Fibroblast of lung (primary cell): Measurements from ENCODE around the gene APLF. TPM values are rescaled to one million over a fixed set of nuclear protein-coding genes. Genes with fewer than 3 reads are reported as not detected.
"Not testable (repeated sequence)": the region's sequence is repeated elsewhere in the genome, so short reads cannot be mapped to it uniquely, and the experiment has no call there.

Experiments
- DNase-seq, 2 donors: peaks; one replicate each; pipeline versions ENCODE4 v3.0.0 to v3.0.0-alpha.2; 2010; ENCODE audit warnings: low read depth in 2 of 2
- H2AFZ ChIP-seq: 2 replicates; pipeline ENCODE4 v1.5.1; 2012; ENCODE audit warnings: low read length, control low read depth, inconsistent platforms
- H3K27ac ChIP-seq: 2 replicates; pipeline ENCODE4 v1.5.1; 2011; ENCODE audit warnings: low read length, control low read depth; ENCODE audit not compliant: insufficient read depth
- H3K27me3 ChIP-seq: 2 replicates; pipeline ENCODE4 v1.5.1; 2011; ENCODE audit warnings: mild to moderate bottlenecking, low read length; ENCODE audit not compliant: control insufficient read depth, insufficient read depth
- H3K36me3 ChIP-seq: 2 replicates; pipeline ENCODE4 v1.5.1; 2011; ENCODE audit warnings: low read length; ENCODE audit not compliant: control insufficient read depth, insufficient read depth
- H3K4me1 ChIP-seq: 2 replicates; pipeline ENCODE4 v1.5.1; 2011; ENCODE audit warnings: low read length; ENCODE audit not compliant: control insufficient read depth, insufficient read depth; ENCODE audit errors: extremely low read depth
- H3K4me2 ChIP-seq: 2 replicates; pipeline ENCODE4 v1.5.1; 2011; ENCODE audit warnings: low read length, control low read depth; ENCODE audit not compliant: insufficient read depth; ENCODE audit errors: extremely low read depth
- H3K4me3 ChIP-seq, 4 experiments: fragments of 200-600 bp in 1 of 4; sonication (generic) in 1 of 4; replicated peaks in 1 of 4; 2 replicates each; pipeline ENCODE4 v1.5.1; 2011 to 2016; ENCODE audit warnings: low read length in 4 of 4, low read depth in 3 of 4, mild to moderate bottlenecking in 3 of 4, control low read depth in 2 of 4, inconsistent platforms in 1 of 4, mixed read lengths in 1 of 4; ENCODE audit not compliant: insufficient read depth in 1 of 4; ENCODE audit errors: control extremely low read depth in 1 of 4
- H3K79me2 ChIP-seq: 2 replicates; pipeline ENCODE4 v1.5.1; 2012; ENCODE audit warnings: mild to moderate bottlenecking, low read length, inconsistent platforms; ENCODE audit not compliant: control insufficient read depth, insufficient read depth
- H3K9ac ChIP-seq: 2 replicates; pipeline ENCODE4 v1.5.1; 2011; ENCODE audit warnings: mild to moderate bottlenecking, low read length, control low read depth; ENCODE audit not compliant: insufficient read depth
- H3K9me3 ChIP-seq: 2 replicates; pipeline ENCODE4 v1.5.1; 2012; ENCODE audit warnings: low read depth, low read length; ENCODE audit not compliant: control insufficient read depth, insufficient read depth
- H4K20me1 ChIP-seq: 2 replicates; pipeline ENCODE4 v1.5.1; 2011; ENCODE audit warnings: low read length; ENCODE audit not compliant: control insufficient read depth, insufficient read depth; ENCODE audit errors: extremely low read depth
- EZH2 ChIP-seq: IDR thresholded peaks from 2 replicates; pipeline ENCODE4 v1.5.1; 2012; ENCODE audit warnings: low read length, control low read depth, mild to moderate bottlenecking; ENCODE audit errors: missing control alignments
- polyA plus RNA-seq, 2 donors: library from polyadenylated mRNA; depleted of rRNA in 1 of 2; stranded (reverse) in 1 of 2; unstranded in 1 of 2; fragments of >200 nt; gene quantifications; 2 replicates each; pipeline ENCODE4 v1.2.1, GENCODE V29; 2011 to 2012; ENCODE audit warnings: missing spikeins in 1 of 2
- total RNA-seq: library from RNA; depleted of rRNA; stranded (reverse); fragments of >200 nt; gene quantifications from 2 replicates; pipeline ENCODE4 v1.2.1, GENCODE V29; 2014
- TF ChIP-seq, protein P1 (sequence below), 2 donors: IDR thresholded peaks in 1 of 2; conservative IDR thresholded peaks in 1 of 2; 1 replicate in 1 of 2; 2 replicates in 1 of 2; pipeline ENCODE4 v1.5.1; 2011 to 2012; ENCODE audit warnings: low read length in 2 of 2, control low read depth in 1 of 2, inconsistent platforms in 1 of 2, low read depth in 1 of 2, mild to moderate bottlenecking in 1 of 2

APLF gene
- total and polyA plus RNA-seq, 2 donors (not counting 1 experiment from before 2014, with no cell fraction given), result 1.6 to 9.4 TPM

DNA sequence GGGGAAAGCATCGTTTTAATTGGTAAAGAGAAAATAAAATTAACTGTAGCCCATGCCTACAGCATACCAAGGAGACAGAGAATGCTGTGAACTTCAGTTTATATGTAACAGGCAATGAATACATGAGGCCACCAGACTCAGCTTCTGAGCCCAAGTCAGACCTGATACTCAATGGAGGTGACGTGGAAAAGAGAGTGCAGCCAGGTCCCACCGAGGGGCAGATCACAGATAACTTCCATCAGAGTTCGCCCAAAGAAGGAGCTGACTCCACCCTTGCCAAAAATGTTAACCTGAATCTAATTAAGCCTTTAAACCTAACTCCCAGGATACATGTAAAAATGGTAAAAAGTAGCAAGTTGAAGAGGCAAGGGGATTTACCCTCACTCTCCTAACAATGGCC is 123.8 kb downstream of the APLF start:
- Histone ChIP-seq H3K79me2 (no peaks in the 10 kb centered on the region), H3K9me3 (no peaks in the 10 kb centered on the region), H3K36me3 (no peaks in the 10 kb centered on the region), H4K20me1 (no peaks in the 10 kb centered on the region), H2AFZ (no peak overlapping the region), H3K4me3 (no peak overlapping the region), H3K27me3 (no peaks in the 10 kb centered on the region), H3K9ac (no peak overlapping the region), H3K27ac (no peak overlapping the region), H3K4me1 (no peaks in the 10 kb centered on the region), H3K4me2 (no peak overlapping the region)
- DNase-seq, result no peak
- TF ChIP-seq, protein P1, sequence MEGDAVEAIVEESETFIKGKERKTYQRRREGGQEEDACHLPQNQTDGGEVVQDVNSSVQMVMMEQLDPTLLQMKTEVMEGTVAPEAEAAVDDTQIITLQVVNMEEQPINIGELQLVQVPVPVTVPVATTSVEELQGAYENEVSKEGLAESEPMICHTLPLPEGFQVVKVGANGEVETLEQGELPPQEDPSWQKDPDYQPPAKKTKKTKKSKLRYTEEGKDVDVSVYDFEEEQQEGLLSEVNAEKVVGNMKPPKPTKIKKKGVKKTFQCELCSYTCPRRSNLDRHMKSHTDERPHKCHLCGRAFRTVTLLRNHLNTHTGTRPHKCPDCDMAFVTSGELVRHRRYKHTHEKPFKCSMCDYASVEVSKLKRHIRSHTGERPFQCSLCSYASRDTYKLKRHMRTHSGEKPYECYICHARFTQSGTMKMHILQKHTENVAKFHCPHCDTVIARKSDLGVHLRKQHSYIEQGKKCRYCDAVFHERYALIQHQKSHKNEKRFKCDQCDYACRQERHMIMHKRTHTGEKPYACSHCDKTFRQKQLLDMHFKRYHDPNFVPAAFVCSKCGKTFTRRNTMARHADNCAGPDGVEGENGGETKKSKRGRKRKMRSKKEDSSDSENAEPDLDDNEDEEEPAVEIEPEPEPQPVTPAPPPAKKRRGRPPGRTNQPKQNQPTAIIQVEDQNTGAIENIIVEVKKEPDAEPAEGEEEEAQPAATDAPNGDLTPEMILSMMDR (conservative IDR thresholded peaks at IDR 0.05 in 1 of 2, IDR thresholded peaks at IDR 0.05 in 1 of 2; ENCODE audit: low read depth in 1 of 2, low read length in 2 of 2), result no peak
- TF ChIP-seq EZH2, result no peak

DNA sequence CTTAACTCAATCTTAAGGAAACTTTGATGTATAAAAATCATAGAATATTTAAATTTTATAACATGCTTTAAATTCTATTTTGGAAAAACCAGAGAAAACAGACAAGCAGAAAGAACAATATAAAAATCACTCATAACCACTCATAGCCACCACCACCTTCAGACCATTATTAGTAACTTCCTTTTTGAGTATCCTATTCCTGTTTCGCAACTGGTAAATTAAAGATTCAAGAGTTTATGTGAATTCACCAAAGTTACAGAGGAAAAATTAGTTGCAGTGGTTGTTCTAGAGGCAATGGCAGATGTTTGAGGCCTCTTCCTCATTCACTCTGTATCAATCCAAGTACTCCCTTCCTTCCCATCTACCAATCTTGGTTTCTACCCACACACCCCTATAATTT is 126.7 kb downstream of the APLF start:
- DNase-seq, result no peak
- TF ChIP-seq, protein P1 (conservative IDR thresholded peaks at IDR 0.05 in 1 of 2, IDR thresholded peaks at IDR 0.05 in 1 of 2; ENCODE audit: low read depth in 1 of 2, low read length in 2 of 2), result no peak
- TF ChIP-seq EZH2, result no peak
- Histone ChIP-seq H3K9me3 (no peaks in the 10 kb centered on the region), H4K20me1 (no peaks in the 10 kb centered on the region), H3K27me3 (no peaks in the 10 kb centered on the region), H3K9ac (no peak overlapping the region), H3K79me2 (no peaks in the 10 kb centered on the region), H2AFZ (no peak overlapping the region), H3K4me1 (no peaks in the 10 kb centered on the region), H3K36me3 (no peaks in the 10 kb centered on the region), H3K4me2 (no peak overlapping the region), H3K4me3 (no peak overlapping the region), H3K27ac (no peak overlapping the region)

DNA sequence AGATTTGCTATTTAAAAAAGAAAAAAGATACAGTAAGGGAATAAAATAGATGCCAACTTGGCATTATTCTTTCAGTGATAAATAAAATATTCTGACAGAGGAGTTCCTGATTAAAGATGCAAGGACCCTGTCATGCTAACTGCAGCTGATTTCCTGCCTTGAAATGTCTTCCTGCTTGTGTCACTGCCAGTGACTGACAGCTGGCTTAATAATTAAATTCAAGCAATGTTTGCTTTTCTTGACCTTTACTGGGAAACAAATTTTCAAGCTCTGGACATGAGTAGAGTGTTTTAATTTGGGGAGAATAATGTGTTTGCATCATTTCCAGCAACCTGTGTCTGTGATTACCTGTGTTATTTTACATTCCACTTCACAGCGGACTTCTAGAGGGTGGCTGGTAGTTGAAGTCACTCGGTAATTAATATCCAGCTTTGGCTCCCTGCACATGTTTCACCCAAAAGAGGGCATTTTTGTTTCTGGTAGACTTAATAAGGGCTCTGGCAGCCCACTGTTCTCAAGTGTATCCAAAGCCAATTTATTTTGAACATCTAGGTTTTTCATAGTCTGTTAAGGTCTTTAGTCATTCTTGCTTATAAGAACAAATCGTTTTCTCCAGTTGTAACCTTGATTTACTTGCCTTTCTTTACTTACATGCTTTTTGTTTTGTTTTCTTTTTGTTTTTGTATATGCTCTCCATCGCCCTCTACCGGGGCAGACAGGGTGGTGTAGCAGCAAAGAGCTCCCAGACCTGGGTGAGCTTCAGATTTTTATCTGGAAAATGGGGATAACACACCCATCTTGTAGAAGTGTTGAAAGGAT is 127.5 kb downstream of the APLF start:
- Histone ChIP-seq H3K4me2 (peak overlapping the region; percentile 25), H3K79me2 (no peaks in the 10 kb centered on the region), H3K4me3 (no peak overlapping the region), H3K36me3 (no peaks in the 10 kb centered on the region), H2AFZ (peak overlapping the region; percentile 15), H3K4me1 (no peaks in the 10 kb centered on the region), H3K9me3 (no peaks in the 10 kb centered on the region), H3K27me3 (no peaks in the 10 kb centered on the region), H3K27ac (no peak overlapping the region), H4K20me1 (no peaks in the 10 kb centered on the region), H3K9ac (no peak overlapping the region)
- TF ChIP-seq, protein P1 (conservative IDR thresholded peaks at IDR 0.05 in 1 of 2, IDR thresholded peaks at IDR 0.05 in 1 of 2; ENCODE audit: low read depth in 1 of 2, low read length in 2 of 2), result peak; percentile 92 to 95
- TF ChIP-seq EZH2, result no peak
- peak; percentile 16 to 54 for DNase-seq

DNA sequence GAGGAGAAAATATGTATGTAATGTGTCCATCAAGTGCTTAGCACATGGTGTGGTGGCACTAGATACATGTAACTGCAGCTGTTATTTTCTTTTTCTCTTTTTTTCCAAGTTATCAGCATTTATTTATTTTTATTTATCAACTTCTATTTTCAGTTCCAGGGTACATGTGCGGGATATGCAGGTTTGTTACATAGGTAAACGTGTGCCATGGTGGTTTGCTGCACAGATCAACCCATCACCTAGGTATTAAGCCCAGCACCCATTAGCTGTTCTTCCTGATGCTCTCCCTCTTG is 128.1 kb downstream of the APLF start:
- H3K4me1 ChIP-seq, result not testable (repeated sequence)

DNA sequence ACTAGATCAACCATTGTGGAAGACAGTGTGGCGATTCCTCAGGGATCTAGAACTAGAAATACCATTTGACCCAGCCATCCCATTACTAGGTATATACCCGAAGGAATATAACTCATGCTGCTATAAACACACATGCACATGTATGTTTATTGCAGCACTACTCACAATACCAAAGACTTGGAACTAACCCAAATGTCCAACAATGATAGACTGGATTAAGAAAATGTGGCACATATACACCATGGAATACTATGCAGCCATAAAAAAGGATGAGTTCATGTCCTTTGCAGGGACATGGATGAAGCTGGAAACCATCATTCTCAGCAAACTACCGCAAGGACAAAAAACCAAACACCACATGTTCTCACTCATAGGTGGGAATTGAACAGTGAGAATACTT is 133.1 kb downstream of the APLF start:
- H3K27ac ChIP-seq, H3K4me2 ChIP-seq, H3K27me3 ChIP-seq, H3K9ac ChIP-seq, H3K4me1 ChIP-seq, H3K4me3 ChIP-seq, H4K20me1 ChIP-seq, H3K36me3 ChIP-seq, H2AFZ ChIP-seq, H3K79me2 ChIP-seq, DNase-seq, H3K9me3 ChIP-seq: not testable (repeated sequence)

More for the DNA sequence above, 128.1 kb downstream of the APLF start:
- H3K4me3 ChIP-seq, H3K4me2 ChIP-seq, H3K9me3 ChIP-seq, H2AFZ ChIP-seq, DNase-seq, H3K27ac ChIP-seq, H4K20me1 ChIP-seq, H3K27me3 ChIP-seq, H3K79me2 ChIP-seq, H3K36me3 ChIP-seq, H3K9ac ChIP-seq: not testable (repeated sequence)
